K562 (cell line): Measurements from ENCODE around the gene SON. TPM values are rescaled to one million over a fixed set of nuclear protein-coding genes. Genes with fewer than 3 reads are reported as not detected.

Experiments used
- CHD4 ChIP-seq: fragments of 200-600 bp; sonication (generic); IDR thresholded peaks from 3 replicates; pipeline ENCODE4 v1.6.1; 2012; ENCODE audit warnings: low read depth, mild to moderate bottlenecking, mixed read lengths, low read length, inconsistent platforms; ENCODE audit not compliant: insufficient read depth, insufficient replicate concordance, poor library complexity, severe bottlenecking
- GTF2F1 ChIP-seq: IDR thresholded peaks from 2 replicates; pipeline ENCODE4 v1.6.1; 2011; ENCODE audit warnings: low read depth, low read length, improper control_type of control experiment
- UBTF ChIP-seq, 2 experiments: IDR thresholded peaks; 2 replicates each; pipeline ENCODE4 v1.6.1; 2012; ENCODE audit warnings: improper control_type of control experiment in 2 of 2, low read depth in 2 of 2, low read length in 2 of 2, borderline replicate concordance in 1 of 2
- ZBTB40 ChIP-seq, 2 experiments: fragments of 450-650 bp in 1 of 2; sonication (generic) in 1 of 2; formaldehyde crosslinking in 1 of 2; IDR thresholded peaks; 2 replicates each; pipeline versions ENCODE4 v1.7.1 to v1.9.0; 2016 to 2022; ENCODE audit warnings: inconsistent platforms in 1 of 2, mild to moderate bottlenecking in 1 of 2, missing genetic modification reagents in 1 of 2
- ZBTB9 ChIP-seq: fragments of 450-650 bp; formaldehyde crosslinking; IDR thresholded peaks from 2 replicates; pipeline ENCODE4 v1.4.0; 2020; ENCODE audit warnings: mild to moderate bottlenecking, moderate library complexity
- ZKSCAN1 ChIP-seq: fragments of 150-350 bp; IDR thresholded peaks from 2 replicates; pipeline ENCODE4 v1.6.1; 2016; ENCODE audit warnings: low read depth, low read length
- ZNF639 ChIP-seq, 2 experiments: fragments of 200-800 bp in 1 of 2; sonication (Bioruptor generic) in 1 of 2; sonication (generic) in 1 of 2; formaldehyde crosslinking in 1 of 2; IDR thresholded peaks in 1 of 2; conservative IDR thresholded peaks in 1 of 2; 2 replicates each; pipeline versions ENCODE4 v1.5.0 to v1.6.1; 2016 to 2020; ENCODE audit warnings: missing compliant biosample characterization in 1 of 2, missing genetic modification characterization in 1 of 2, missing genetic modification reagents in 1 of 2
- polyA plus RNA-seq, 8 experiments: library from polyadenylated mRNA; depleted of rRNA in 4 of 8; stranded (reverse) in 5 of 8; unstranded in 3 of 8; fragments of >200 nt; fragmentation: Nextera tagmentation in 2 of 8; fragmentation: Illumina TruSeq in 1 of 8; extraction: Ambion mirVana in 2 of 8; extraction: Trizol in 1 of 8; gene quantifications; 2 replicates each; pipeline versions ENCODE4 v1.2.1 to v1.2.3, GENCODE V29; 2011 to 2014; ENCODE audit warnings: inconsistent platforms in 1 of 8, missing spikeins in 1 of 8
- total RNA-seq, 7 experiments: library from RNA; depleted of rRNA in 6 of 7; stranded (reverse); fragments of >200 nt in 6 of 7; fragmentation: Illumina TruSeq in 2 of 7; extraction: Trizol in 2 of 7; gene quantifications; 2 replicates each; pipeline versions ENCODE4 v1.2.1 to v1.2.3, GENCODE V29; 2011 to 2021; ENCODE audit warnings: low replicate concordance in 1 of 7

SON gene
- total and polyA plus RNA-seq, 9 of the 15 experiments (the other 6 are each of a cell fraction or from before 2014, with no cell fraction given), result 105 to 742 (median 187) TPM

- TF ChIP-seq UBTF (IDR thresholded peaks at IDR 0.05; ENCODE audit: borderline replicate concordance in 1 of 2, low read depth in 2 of 2, low read length in 2 of 2) (no peak), ZBTB40 (IDR thresholded peaks at IDR 0.05) (no peak), ZBTB40 (CRISPR knock-in tag; IDR thresholded peaks at IDR 0.05) (no peak), ZBTB9 (no peak), ZKSCAN1 (no peak), CHD4 (no peak), GTF2F1 (no peak), ZNF639 (CRISPR knock-in tag; conservative IDR thresholded peaks at IDR 0.05 in 1 of 2, IDR thresholded peaks at IDR 0.05 in 1 of 2) (no peak)
- TF ChIP-seq, all 486 proteins: peak for 17
These were observed 19.9 kb upstream of the SON start (continued) for GRCh38 chr21:33522953-33523349.
